Mesenchymal stem cell (in vitro differentiated cells and primary cell): ENCODE measurements around the gene PITPNM2.

Source experiments
- DNase-seq: peaks from one replicate; pipeline ENCODE4 v3.0.0-alpha.2; 2013
- H2AFZ ChIP-seq: one replicate; pipeline ENCODE4 v1.6.1; 2013; ENCODE audit warnings: low read depth, mild to moderate bottlenecking, control low read depth, inconsistent platforms, low read length, moderate library complexity
- H2AK5ac ChIP-seq: 2 replicates; pipeline ENCODE4 v1.6.1; 2013; ENCODE audit warnings: low read length, moderate library complexity, mild to moderate bottlenecking, inconsistent platforms; ENCODE audit not compliant: severe bottlenecking
- H2BK120ac ChIP-seq: one replicate; pipeline ENCODE4 v1.6.1; 2013; ENCODE audit warnings: low read depth, mild to moderate bottlenecking, inconsistent platforms, low read length, moderate library complexity
- H2BK12ac ChIP-seq, 2 experiments: one replicate each; pipeline ENCODE4 v1.6.1; 2013; ENCODE audit warnings: inconsistent platforms in 2 of 2, low read length in 2 of 2, mild to moderate bottlenecking in 2 of 2, moderate library complexity in 2 of 2, control low read depth in 1 of 2
- H2BK15ac ChIP-seq: one replicate; pipeline ENCODE4 v1.6.1; 2013; ENCODE audit warnings: mild to moderate bottlenecking, low read depth, inconsistent platforms; ENCODE audit not compliant: poor library complexity, severe bottlenecking
- H2BK5ac ChIP-seq: 2 replicates; pipeline ENCODE4 v1.6.1; 2013; ENCODE audit warnings: low read depth, mild to moderate bottlenecking, low read length, control low read depth, inconsistent platforms; ENCODE audit not compliant: poor library complexity, severe bottlenecking
- H3K14ac ChIP-seq, 2 experiments: one replicate each; pipeline ENCODE4 v1.6.1; 2013; ENCODE audit warnings: inconsistent platforms in 2 of 2, low read length in 2 of 2, control low read depth in 1 of 2, mild to moderate bottlenecking in 1 of 2, moderate library complexity in 1 of 2
- H3K18ac ChIP-seq, 2 experiments: one replicate each; pipeline ENCODE4 v1.6.1; 2013; ENCODE audit warnings: inconsistent platforms in 2 of 2, low read length in 2 of 2, control low read depth in 1 of 2, low read depth in 1 of 2, mild to moderate bottlenecking in 1 of 2
- H3K23ac ChIP-seq, 2 experiments: one replicate each; pipeline ENCODE4 v1.6.1; 2013; ENCODE audit warnings: inconsistent platforms in 2 of 2, low read length in 2 of 2, mild to moderate bottlenecking in 2 of 2, moderate library complexity in 2 of 2, control low read depth in 1 of 2
- H3K27ac ChIP-seq: 2 replicates; pipeline ENCODE4 v1.5.1; 2013; ENCODE audit warnings: mild to moderate bottlenecking, moderate library complexity, low read length, control low read depth, inconsistent platforms; ENCODE audit not compliant: poor library complexity, severe bottlenecking
- H3K27me3 ChIP-seq, 2 experiments: 2 replicates each; pipeline versions ENCODE4 v1.6.1 to v1.7.0; 2013; ENCODE audit warnings: low read length in 2 of 2, mild to moderate bottlenecking in 2 of 2, moderate library complexity in 2 of 2, control low read depth in 1 of 2, inconsistent platforms in 1 of 2; ENCODE audit not compliant: control insufficient read depth in 1 of 2, insufficient read depth in 1 of 2
- H3K36me3 ChIP-seq, 2 experiments: 2 replicates each; pipeline versions ENCODE4 v1.6.1 to v1.7.0; 2013; ENCODE audit warnings: low read length in 2 of 2, control low read depth in 1 of 2, inconsistent platforms in 1 of 2, low read depth in 1 of 2, mild to moderate bottlenecking in 1 of 2; ENCODE audit not compliant: insufficient read depth in 2 of 2, control insufficient read depth in 1 of 2
- H3K4ac ChIP-seq, 2 experiments: one replicate each; pipeline ENCODE4 v1.6.1; 2013; ENCODE audit warnings: inconsistent platforms in 2 of 2, low read length in 2 of 2, mild to moderate bottlenecking in 2 of 2, moderate library complexity in 2 of 2, control low read depth in 1 of 2, low read depth in 1 of 2
- H3K4me1 ChIP-seq: 2 replicates; pipeline ENCODE4 v1.6.1; 2013; ENCODE audit warnings: low read depth, low read length, control low read depth; ENCODE audit not compliant: control insufficient read depth, insufficient read depth
- H3K4me2 ChIP-seq: 2 replicates; pipeline ENCODE4 v1.6.1; 2013; ENCODE audit warnings: low read length, mild to moderate bottlenecking, inconsistent platforms; ENCODE audit not compliant: poor library complexity, severe bottlenecking
- H3K4me3 ChIP-seq, 2 experiments: 2 replicates each; pipeline versions ENCODE4 v1.5.1 to v1.7.0; 2013; ENCODE audit warnings: low read length in 2 of 2, mild to moderate bottlenecking in 2 of 2, control low read depth in 1 of 2, low read depth in 1 of 2; ENCODE audit not compliant: insufficient read depth in 1 of 2
- H3K79me1 ChIP-seq: replicated peaks from 2 replicates; pipeline ENCODE4 v1.6.1; 2013; ENCODE audit warnings: mild to moderate bottlenecking, control low read depth, low read length, inconsistent platforms; ENCODE audit not compliant: poor library complexity, severe bottlenecking
- H3K9ac ChIP-seq: 2 replicates; pipeline ENCODE4 v1.7.0; 2013; ENCODE audit warnings: mild to moderate bottlenecking, low read length, moderate library complexity
- H3K9me3 ChIP-seq: 2 replicates; pipeline ENCODE4 v1.7.0; 2013; ENCODE audit warnings: mild to moderate bottlenecking, low read length; ENCODE audit not compliant: control insufficient read depth
- H4K8ac ChIP-seq: one replicate; pipeline ENCODE4 v1.6.1; 2013; ENCODE audit warnings: inconsistent platforms, mild to moderate bottlenecking, low read length, moderate library complexity
- H4K91ac ChIP-seq: one replicate; pipeline ENCODE4 v1.6.1; 2013; ENCODE audit warnings: mild to moderate bottlenecking, low read length, inconsistent platforms
- WGBS: methylation state at CpG from one replicate; pipeline ENCODE4 v1.1.7; 2013; ENCODE audit warnings: mixed read lengths; 5-methylcytosine and 5-hydroxymethylcytosine counted together

Gene PITPNM2

GRCh38 chr12:123141615-123142517 is 9.0 kb downstream of the PITPNM2 start:
- DNase-seq, result peak; percentile 90
- Histone ChIP-seq H3K4me1 (peaks cover 27% of the 10 kb centered on the region), H3K27me3 (no peaks in the 10 kb centered on the region), H3K18ac (peak overlapping the region; percentile 50 to 95), H2BK15ac (no peak overlapping the region), H2AK5ac (peak overlapping the region; percentile 11), H3K9ac (peak overlapping the region; percentile 48), H3K23ac (no peak overlapping the region), H2AFZ (no peak overlapping the region), H3K36me3 (no peaks in the 10 kb centered on the region), H4K91ac (no peak overlapping the region), H2BK5ac (peak overlapping the region; percentile 59), H4K8ac (peak overlapping the region; percentile 69), H3K9me3 (no peaks in the 10 kb centered on the region), H3K4me3 (peak overlapping the region in 1 of 2 experiments; percentile 25), H3K27ac (peak overlapping the region; percentile 76), H2BK120ac (no peak overlapping the region), H2BK12ac (peak overlapping the region in 1 of 2 experiments; percentile 15), H3K14ac (no peak overlapping the region), H3K4ac (peak overlapping the region in 1 of 2 experiments; percentile 0), H3K79me1 (peaks cover 30% of the 10 kb centered on the region), H3K4me2 (peak overlapping the region; percentile 37)
- WGBS, result 29% methylated on average over 14 of the region's 15 CpGs

DNA sequence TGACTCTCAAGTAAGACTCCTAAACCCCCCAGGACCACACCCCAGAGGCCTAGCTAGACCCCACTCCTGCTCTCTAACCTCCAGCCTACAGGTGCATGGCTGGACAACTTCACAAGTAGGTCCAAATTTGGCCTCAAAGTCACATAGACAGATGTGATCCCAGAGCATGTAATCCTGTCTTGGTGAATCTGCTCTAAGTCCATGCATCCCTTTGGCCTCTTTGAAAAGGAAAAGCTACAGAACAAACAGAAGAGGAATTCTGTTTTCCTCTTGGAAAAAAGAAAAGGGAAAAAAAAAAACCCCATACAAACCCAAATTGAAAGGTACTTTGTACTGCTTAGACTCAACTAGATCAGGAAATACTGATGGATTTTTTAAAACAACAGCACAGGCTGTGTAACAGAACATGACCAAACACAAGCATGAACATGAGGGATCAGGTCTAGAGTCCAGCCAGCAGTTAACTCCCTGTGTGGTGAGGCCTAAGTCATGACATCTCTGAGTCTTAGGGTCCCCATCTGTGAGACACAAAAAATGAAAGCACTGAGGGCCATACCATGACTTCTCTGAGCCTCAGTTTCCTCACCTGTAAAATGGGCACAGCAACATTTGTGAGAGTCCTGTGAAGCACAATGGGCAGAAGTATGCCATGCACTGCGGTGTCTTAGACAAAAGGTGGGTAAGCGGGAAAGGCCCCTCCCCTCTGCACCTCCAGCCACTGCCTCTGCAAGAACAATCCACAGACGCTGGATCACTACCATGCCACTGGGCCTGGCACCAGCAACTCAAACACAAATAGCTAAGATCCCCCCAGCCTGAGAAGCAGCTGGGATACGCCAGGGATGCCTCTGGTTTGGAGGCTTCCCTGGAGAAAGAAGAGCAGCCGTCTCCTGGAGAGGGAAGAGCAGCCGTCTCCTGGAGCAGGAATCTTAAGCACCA is 9.9 kb downstream of the PITPNM2 start:
- no peaks in the 10 kb centered on the region for H3K27me3 ChIP-seq
- H3K9ac ChIP-seq, result peak overlapping the region; percentile 48
- peak overlapping the region in 1 of 2 experiments; percentile 42 for H3K4me3 ChIP-seq
- no peak overlapping the region for H2BK5ac ChIP-seq
- H3K4me2 ChIP-seq, result peak overlapping the region; percentile 37
- peak overlapping the region; percentile 70 for H2BK15ac ChIP-seq
- no peaks in the 10 kb centered on the region for H3K36me3 ChIP-seq
- peak overlapping the region; percentile 11 for H2AK5ac ChIP-seq
- peaks cover 25% of the 10 kb centered on the region for H3K79me1 ChIP-seq
- peak; percentile 22 for DNase-seq
- H3K4ac ChIP-seq, result peak overlapping the region; percentile 0 to 61
- H4K8ac ChIP-seq, result peak overlapping the region; percentile 69
- peaks cover 27% of the 10 kb centered on the region for H3K4me1 ChIP-seq
- H3K18ac ChIP-seq, result peak overlapping the region; percentile 50 to 95
- peak overlapping the region; percentile 44 for H4K91ac ChIP-seq
- H2BK120ac ChIP-seq, result no peak overlapping the region
- no peak overlapping the region for H3K14ac ChIP-seq
- peak overlapping the region; percentile 37 to 69 for H2BK12ac ChIP-seq
- WGBS, result 82% methylated on average over 6 of the region's 6 CpGs
- H3K27ac ChIP-seq, result peak overlapping the region; percentile 76
- no peaks in the 10 kb centered on the region for H3K9me3 ChIP-seq
- H2AFZ ChIP-seq, result no peak overlapping the region
- H3K23ac ChIP-seq, result no peak overlapping the region

DNA sequence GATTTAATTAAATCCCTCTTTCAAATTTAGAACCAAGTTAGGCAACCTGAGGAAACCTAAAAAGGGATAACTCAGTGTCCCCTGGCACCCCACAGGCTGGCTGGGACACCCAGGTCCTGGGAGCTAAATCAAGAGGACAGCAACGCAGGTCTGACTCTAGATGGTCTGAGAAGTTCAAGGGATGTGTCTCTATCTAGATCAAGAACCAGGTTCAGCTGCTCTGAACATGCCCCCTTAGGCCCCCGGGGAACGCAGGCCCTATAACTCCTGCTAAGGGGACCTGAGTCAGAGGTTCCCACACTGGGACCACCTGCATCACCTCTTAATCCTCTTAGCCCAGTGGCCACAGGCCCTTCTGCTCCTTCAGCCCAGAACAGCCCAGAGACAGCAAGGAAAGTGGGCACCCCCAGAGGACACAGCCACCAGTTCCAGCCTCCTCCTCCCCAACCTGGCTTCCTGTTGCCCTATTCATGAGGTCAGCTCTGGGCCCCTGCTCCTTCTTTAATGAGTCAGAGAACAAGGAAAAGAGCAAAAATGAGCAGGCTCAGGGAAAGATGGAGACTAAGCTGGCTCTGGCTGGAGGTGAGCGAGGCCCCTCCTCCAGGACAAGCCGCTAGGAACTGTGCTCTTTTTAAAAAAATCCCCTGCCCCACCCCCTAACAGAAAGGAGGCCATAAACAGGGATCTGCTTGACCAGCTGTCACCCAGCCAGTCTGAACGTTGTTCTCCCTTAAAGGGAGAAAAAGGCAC is 10.8 kb downstream of the PITPNM2 start:
- Histone ChIP-seq H2AK5ac (peak overlapping the region; percentile 46), H2BK12ac (peak overlapping the region; percentile 57 to 69), H3K4me1 (peaks cover 27% of the 10 kb centered on the region), H2BK5ac (no peak overlapping the region), H3K27me3 (no peaks in the 10 kb centered on the region), H3K4me3 (peak overlapping the region in 1 of 2 experiments; percentile 42), H4K8ac (peak overlapping the region; percentile 50), H3K4me2 (no peak overlapping the region), H3K14ac (no peak overlapping the region), H3K9ac (peak overlapping the region; percentile 48), H3K4ac (peak overlapping the region; percentile 0 to 52), H2BK15ac (no peak overlapping the region), H2BK120ac (peak overlapping the region; percentile 42), H3K36me3 (no peaks in the 10 kb centered on the region), H3K27ac (no peak overlapping the region), H2AFZ (no peak overlapping the region), H4K91ac (peak overlapping the region; percentile 29), H3K23ac (no peak overlapping the region), H3K79me1 (peaks cover 22% of the 10 kb centered on the region), H3K9me3 (no peaks in the 10 kb centered on the region), H3K18ac (peak overlapping the region; percentile 34 to 75)
- 51% methylated on average over 6 of the region's 6 CpGs for WGBS
- peak; percentile 71 for DNase-seq
